ENCODE results near the gene GLRX5.

DNA sequence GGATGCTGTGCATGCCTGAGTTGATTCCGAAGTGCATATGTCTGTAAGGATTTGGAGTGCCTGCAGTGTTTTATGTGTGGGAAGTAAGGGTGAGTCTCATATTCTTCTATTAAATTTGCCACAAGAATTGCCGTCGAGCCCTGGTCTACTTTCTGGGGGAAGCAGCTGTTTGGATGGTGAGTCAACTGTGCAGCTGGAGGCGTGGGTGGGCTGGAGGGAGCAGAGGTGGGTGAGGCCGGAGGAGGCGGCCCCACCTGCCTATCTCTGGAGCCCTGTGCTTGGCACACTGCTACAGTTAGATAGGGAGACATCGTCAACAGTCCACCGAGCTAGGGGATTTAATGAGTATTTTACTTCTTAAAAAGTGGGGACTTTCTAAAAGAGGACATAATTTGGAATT is 9.7 kb downstream of the GLRX5 start:
- no peak for TF ChIP-seq POLR2AphosphoS5 (IDR thresholded peaks at IDR 0.05)
- TF ChIP-seq, protein P1, sequence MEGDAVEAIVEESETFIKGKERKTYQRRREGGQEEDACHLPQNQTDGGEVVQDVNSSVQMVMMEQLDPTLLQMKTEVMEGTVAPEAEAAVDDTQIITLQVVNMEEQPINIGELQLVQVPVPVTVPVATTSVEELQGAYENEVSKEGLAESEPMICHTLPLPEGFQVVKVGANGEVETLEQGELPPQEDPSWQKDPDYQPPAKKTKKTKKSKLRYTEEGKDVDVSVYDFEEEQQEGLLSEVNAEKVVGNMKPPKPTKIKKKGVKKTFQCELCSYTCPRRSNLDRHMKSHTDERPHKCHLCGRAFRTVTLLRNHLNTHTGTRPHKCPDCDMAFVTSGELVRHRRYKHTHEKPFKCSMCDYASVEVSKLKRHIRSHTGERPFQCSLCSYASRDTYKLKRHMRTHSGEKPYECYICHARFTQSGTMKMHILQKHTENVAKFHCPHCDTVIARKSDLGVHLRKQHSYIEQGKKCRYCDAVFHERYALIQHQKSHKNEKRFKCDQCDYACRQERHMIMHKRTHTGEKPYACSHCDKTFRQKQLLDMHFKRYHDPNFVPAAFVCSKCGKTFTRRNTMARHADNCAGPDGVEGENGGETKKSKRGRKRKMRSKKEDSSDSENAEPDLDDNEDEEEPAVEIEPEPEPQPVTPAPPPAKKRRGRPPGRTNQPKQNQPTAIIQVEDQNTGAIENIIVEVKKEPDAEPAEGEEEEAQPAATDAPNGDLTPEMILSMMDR (IDR thresholded peaks at IDR 0.05) = no peak
- TF ChIP-seq POLR2A (IDR thresholded peaks at IDR 0.05) = no peak
- no peak for TF ChIP-seq EP300 (IDR thresholded peaks at IDR 0.05)
